ENCODE data around the gene NME9.

- TF ChIP-seq POLR2AphosphoS5 (IDR thresholded peaks at IDR 0.05) (no peak), CTCF (IDR thresholded peaks at IDR 0.05) (no peak), EP300 (IDR thresholded peaks at IDR 0.05) (no peak)
Measured at GRCh38 chr3:138310494-138310893, 19.2 kb downstream of the NME9 start.

Measured in stomach (tissue), 4 donors.